GM19468 (cell line): ENCODE measurements around the gene ENPEP.
"Not testable (repeated sequence)": the region's sequence is repeated elsewhere in the genome, so short reads cannot be mapped to it uniquely, and the experiment has no call there.

Experiments used
- ATAC-seq: cut with Tn5 transposase; IDR thresholded peaks from one replicate; pipeline ENCODE4 v1.9.1; 2021; ENCODE audit warnings: mild to moderate bottlenecking, moderate library complexity, moderate number of reproducible peaks; ENCODE audit not compliant: unreplicated experiment; ENCODE audit errors: extremely low read depth

Gene ENPEP

GRCh38 chr4:110484029-110484428 is 8.1 kb downstream of the ENPEP start:
- ATAC-seq, result peak; percentile 97

GRCh38 chr4:110484767-110485166 is 8.8 kb downstream of the ENPEP start:
- ATAC-seq, result no peak

- ATAC-seq, result no peak
Measured at GRCh38 chr4:110485452-110485851, 9.5 kb downstream of the ENPEP start.

- ATAC-seq, result no peak
Measured at GRCh38 chr4:110486256-110486655, 10.3 kb downstream of the ENPEP start.

- ATAC-seq, result not testable (repeated sequence)
Measured at GRCh38 chr4:110486850-110487249, 10.9 kb downstream of the ENPEP start.

- no peak for ATAC-seq
Measured at GRCh38 chr4:110487873-110488272, 11.9 kb downstream of the ENPEP start.

GRCh38 chr4:110489901-110490508 is 14.1 kb downstream of the ENPEP start:
- ATAC-seq, result no peak

- no peak for ATAC-seq
Measured at GRCh38 chr4:110492522-110492921, 16.6 kb downstream of the ENPEP start.

- no peak for ATAC-seq
Measured at GRCh38 chr4:110493520-110493919, 17.6 kb downstream of the ENPEP start.

- ATAC-seq, result no peak
Measured at GRCh38 chr4:110498420-110498819, 22.5 kb downstream of the ENPEP start.

GRCh38 chr4:110499126-110499525 is 23.2 kb downstream of the ENPEP start:
- ATAC-seq, result no peak

GRCh38 chr4:110501826-110502225 is 25.9 kb downstream of the ENPEP start:
- ATAC-seq, result no peak

GRCh38 chr4:110503270-110504083 is 27.5 kb downstream of the ENPEP start:
- no peak for ATAC-seq

- ATAC-seq, result no peak
Measured at GRCh38 chr4:110504084-110504435, 28.1 kb downstream of the ENPEP start.

- ATAC-seq, result no peak
Measured at GRCh38 chr4:110505440-110505839, 29.5 kb downstream of the ENPEP start.

GRCh38 chr4:110508827-110509710 is 33.1 kb downstream of the ENPEP start:
- no peak for ATAC-seq

- no peak for ATAC-seq
Measured at GRCh38 chr4:110510277-110510676, 34.3 kb downstream of the ENPEP start.

GRCh38 chr4:110510955-110511544 is 35.1 kb downstream of the ENPEP start:
- peak; percentile 38 for ATAC-seq

GRCh38 chr4:110512901-110513300 is 36.9 kb downstream of the ENPEP start:
- ATAC-seq, result no peak

- no peak for ATAC-seq
Measured at GRCh38 chr4:110514889-110515479, 39.0 kb downstream of the ENPEP start.
